Psoas muscle (tissue), 8 donors: ENCODE measurements around the gene TUFM. TPM values are rescaled to one million over a fixed set of nuclear protein-coding genes. Genes with fewer than 3 reads are reported as not detected.

Source experiments
- ATAC-seq, 4 donors: fragments of 200-7000 bp; cut with Tn5 transposase; one replicate each; pipeline ENCODE4 v1.9.1; 2020; ENCODE audit warnings: moderate library complexity in 3 of 4, mild to moderate bottlenecking in 2 of 4
- DNase-seq, 2 donors: peaks; one replicate each; pipeline ENCODE4 v3.0.0-alpha.2; 2020
- H3K27ac ChIP-seq: fragments of 200-600 bp; one replicate; pipeline ENCODE4 v1.8.0; 2022
- H3K27me3 ChIP-seq, 3 donors: fragments of 200-600 bp in 1 of 3; one replicate each; pipeline versions ENCODE4 v1.6.1 to v1.8.0; 2013 to 2022; ENCODE audit warnings: low read length in 2 of 3, mild to moderate bottlenecking in 2 of 3, moderate library complexity in 1 of 3; ENCODE audit not compliant: insufficient read depth in 3 of 3
- H3K36me3 ChIP-seq, 2 donors: fragments of 200-600 bp in 1 of 2; one replicate each; pipeline versions ENCODE4 v1.6.1 to v1.8.0; 2013 to 2022; ENCODE audit warnings: low read depth in 1 of 2, mild to moderate bottlenecking in 1 of 2, moderate library complexity in 1 of 2; ENCODE audit not compliant: insufficient read depth in 1 of 2
- H3K4me1 ChIP-seq: fragments of 200-600 bp; one replicate; pipeline ENCODE4 v1.8.0; 2022
- H3K4me3 ChIP-seq: fragments of 200-600 bp; one replicate; pipeline ENCODE4 v1.8.0; 2022; ENCODE audit warnings: mild to moderate bottlenecking
- H3K9me3 ChIP-seq: fragments of 200-600 bp; one replicate; pipeline ENCODE4 v1.8.0; 2022
- WGBS, 3 donors: extraction: QIAGEN DNeasy Blood & Tissue Kit; methylation state at CpG; one replicate each; pipeline versions ENCODE4 v1.1.6 to v1.1.7; 2013; 5-methylcytosine and 5-hydroxymethylcytosine counted together
- intact Hi-C, 2 donors: fragments of 100-400 bp; cut with DNase I; formaldehyde crosslinking; loops; one replicate each; pipeline versions ENCODE4 v1.11.0 to v1.14.2; 2022
- polyA plus RNA-seq, 3 donors: library from polyadenylated mRNA; stranded (reverse); fragments of 200-250 nt; gene quantifications; one replicate each; pipeline ENCODE4 v1.2.3, GENCODE V29; 2013
- total RNA-seq, 4 donors: library from RNA; stranded (reverse); fragmentation: NEBNext Ultra II Directional in 2 of 4; extraction: Animal tissue kit (Norgen Biotek cat#: 25700) in 2 of 4; gene quantifications; one replicate each; pipeline versions ENCODE4 v1.2.1 to v1.2.4, GENCODE V29; 2021 to 2023
- TF ChIP-seq, protein P1 (sequence below): fragments of 200-600 bp; IDR thresholded peaks from one replicate; pipeline ENCODE4 v1.8.0; 2022; ENCODE audit warnings: antibody characterized with exemption
- donor health status: healthy with polysubstance abuse.
- donor health status: DM: no; HTN: no; CAD: no; lungs with moderate emphysema.
- donor health status: Bipolar disorder and iron deficiency.
- donor health status: healthy.
- donor health status: DM: yes; HTN: yes; CAD: no.
- donor health status: DM: no; HTN: no; CAD: no.
- donor health status: DM: no; HTN: no; CAD: no.
- donor health status: DM: yes; HTN: yes; CAD: no.

Gene TUFM
- total and polyA plus RNA-seq, 7 donors = 155 to 355 (median 211) TPM

DNA sequence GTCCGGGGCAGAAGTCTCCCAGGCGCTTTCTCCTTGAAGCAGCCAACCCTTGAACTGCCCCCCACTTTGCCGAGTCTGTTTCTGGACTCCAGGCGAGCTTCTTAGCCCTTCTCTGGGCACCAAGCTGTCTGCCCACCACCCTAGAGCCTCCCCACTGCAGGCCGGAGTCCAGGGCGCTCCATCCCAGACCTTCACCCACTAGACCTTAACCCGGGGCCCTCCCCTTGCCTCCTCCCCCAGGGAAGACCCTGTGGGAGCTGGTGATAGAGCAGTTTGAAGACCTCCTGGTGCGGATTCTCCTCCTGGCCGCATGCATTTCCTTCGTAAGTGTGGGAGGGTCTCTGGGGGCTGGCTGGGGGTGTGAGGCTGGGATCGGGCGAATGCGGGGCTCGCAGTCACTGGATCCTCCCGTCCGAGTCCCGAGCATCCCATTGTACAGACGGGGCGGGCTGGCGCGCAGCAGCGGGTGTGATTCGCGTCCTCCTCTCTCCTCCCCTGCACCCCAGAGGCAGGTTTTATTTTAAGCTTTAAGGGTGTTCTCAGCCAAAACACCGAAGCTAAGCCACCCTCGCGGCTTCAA is 33.2 kb upstream of the TUFM start:
- intact Hi-C loops = no loop called here
- H3K9me3 ChIP-seq = no peaks in the 10 kb centered on the region
- peaks cover 0 to 11% of the 10 kb centered on the region in 2 donors for H3K36me3 ChIP-seq
- DNase-seq = no peak
- peaks cover 43% of the 10 kb centered on the region for H3K4me1 ChIP-seq
- 1 to 2% (median 1%) methylated on average over 22 to 27 of the region's 27 CpGs for WGBS, 3 donors
- H3K27me3 ChIP-seq = no peaks in the 10 kb centered on the region
- TF ChIP-seq, protein P1, sequence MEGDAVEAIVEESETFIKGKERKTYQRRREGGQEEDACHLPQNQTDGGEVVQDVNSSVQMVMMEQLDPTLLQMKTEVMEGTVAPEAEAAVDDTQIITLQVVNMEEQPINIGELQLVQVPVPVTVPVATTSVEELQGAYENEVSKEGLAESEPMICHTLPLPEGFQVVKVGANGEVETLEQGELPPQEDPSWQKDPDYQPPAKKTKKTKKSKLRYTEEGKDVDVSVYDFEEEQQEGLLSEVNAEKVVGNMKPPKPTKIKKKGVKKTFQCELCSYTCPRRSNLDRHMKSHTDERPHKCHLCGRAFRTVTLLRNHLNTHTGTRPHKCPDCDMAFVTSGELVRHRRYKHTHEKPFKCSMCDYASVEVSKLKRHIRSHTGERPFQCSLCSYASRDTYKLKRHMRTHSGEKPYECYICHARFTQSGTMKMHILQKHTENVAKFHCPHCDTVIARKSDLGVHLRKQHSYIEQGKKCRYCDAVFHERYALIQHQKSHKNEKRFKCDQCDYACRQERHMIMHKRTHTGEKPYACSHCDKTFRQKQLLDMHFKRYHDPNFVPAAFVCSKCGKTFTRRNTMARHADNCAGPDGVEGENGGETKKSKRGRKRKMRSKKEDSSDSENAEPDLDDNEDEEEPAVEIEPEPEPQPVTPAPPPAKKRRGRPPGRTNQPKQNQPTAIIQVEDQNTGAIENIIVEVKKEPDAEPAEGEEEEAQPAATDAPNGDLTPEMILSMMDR = no peak
- peak overlapping the region; percentile 88 for H3K27ac ChIP-seq
- ATAC-seq = peak; percentile 0 to 4 (median 1)
- peak overlapping the region; percentile 83 for H3K4me3 ChIP-seq

DNA sequence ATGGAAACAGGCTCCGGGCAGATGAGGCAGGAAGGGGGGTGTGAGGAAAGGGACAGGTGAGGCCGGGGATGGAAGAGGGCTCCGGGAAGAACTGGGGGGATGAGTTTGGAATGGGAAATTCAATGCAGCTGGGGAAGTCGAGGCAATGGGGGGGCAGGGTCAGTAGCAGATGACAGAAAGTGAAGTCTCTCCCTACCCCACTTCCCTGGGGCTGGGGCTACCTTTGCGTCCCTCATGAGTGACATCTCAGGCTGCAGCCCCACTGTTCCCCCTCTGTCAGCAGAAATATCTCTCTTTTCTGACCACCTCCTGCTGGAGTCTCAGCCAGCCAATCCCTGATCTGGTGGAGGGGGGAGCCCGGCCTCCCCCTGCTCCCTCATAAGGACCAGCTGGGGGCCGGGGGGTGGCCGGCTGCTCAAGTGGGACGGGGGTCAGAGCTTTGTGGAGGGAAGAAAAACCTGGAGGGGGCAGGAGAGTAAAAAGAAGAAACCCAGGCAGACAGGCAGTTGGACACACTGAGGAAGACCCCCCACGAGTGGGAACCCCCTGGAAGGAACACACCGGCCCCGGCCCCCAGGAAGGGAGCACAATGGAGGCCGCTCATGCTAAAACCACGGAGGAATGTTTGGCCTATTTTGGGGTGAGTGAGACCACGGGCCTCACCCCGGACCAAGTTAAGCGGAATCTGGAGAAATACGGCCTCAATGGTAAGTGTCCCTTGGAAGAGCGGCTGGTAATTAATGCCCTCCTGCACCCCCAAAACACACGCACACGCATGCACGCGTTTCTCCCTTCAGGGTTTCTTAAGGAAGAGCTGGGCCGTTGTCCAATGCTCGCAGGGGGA is 32.2 kb upstream of the TUFM start, which contains the start of gene ATP2A1:
Gene ATP2A1, plus strand, starts transcription at position 406 of the 844 bp plus-strand sequence. Its CDS starts 184 bp downstream, at position 590.
- H3K27me3 ChIP-seq = no peaks in the 10 kb centered on the region
- H3K36me3 ChIP-seq = peaks cover 0 to 15% of the 10 kb centered on the region in 2 donors
- ATAC-seq (peak in 1 of 4 donors; percentile 9), DNase-seq (peak in 1 of 2 donors; percentile 69)
- intact Hi-C loops = no loop called here
- WGBS, 3 donors = 28 to 47% (median 38%) methylated on average over 24 to 25 of the region's 25 CpGs
- H3K4me3 ChIP-seq = peak within 1 kb of the TSS; percentile 83
- TF ChIP-seq, protein P1 = no peak
- peaks cover 42% of the 10 kb centered on the region for H3K4me1 ChIP-seq
- no peaks in the 10 kb centered on the region for H3K9me3 ChIP-seq
- peak within 1 kb of the TSS; percentile 88 for H3K27ac ChIP-seq

DNA sequence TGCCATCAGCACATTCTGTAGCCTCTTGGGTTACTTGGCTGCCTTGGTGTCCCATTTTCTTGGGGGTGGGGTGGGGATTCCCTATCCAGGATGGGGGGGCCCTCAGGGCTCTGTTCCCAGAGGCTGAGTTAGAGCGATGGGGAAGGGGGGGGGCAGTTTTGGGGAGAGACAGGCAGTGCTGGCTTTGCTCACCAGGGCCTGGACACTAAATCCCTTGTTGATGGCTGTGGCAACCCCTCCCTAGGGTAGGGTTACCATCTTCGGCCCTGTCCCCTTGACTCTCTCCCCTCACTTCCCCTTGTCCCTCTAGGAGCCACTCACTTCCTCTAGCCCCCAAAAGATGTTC is 31.5 kb upstream of the TUFM start:
- Histone ChIP-seq H3K36me3 (peaks cover 0 to 21% of the 10 kb centered on the region in 2 donors), H3K4me1 (peaks cover 35% of the 10 kb centered on the region), H3K27me3 (no peaks in the 10 kb centered on the region), H3K27ac (peak overlapping the region; percentile 88), H3K9me3 (no peaks in the 10 kb centered on the region), H3K4me3 (peak overlapping the region; percentile 83)
- peak in 1 of 2 donors; percentile 79 for DNase-seq
- intact Hi-C loops = no loop called here
- WGBS, 3 donors = 7 to 28% (median 14%) methylated on average over 1 to 2 of the region's 2 CpGs
- ATAC-seq = peak in 2 of 4 donors; percentile 22 to 37
- TF ChIP-seq, protein P1 = no peak

DNA sequence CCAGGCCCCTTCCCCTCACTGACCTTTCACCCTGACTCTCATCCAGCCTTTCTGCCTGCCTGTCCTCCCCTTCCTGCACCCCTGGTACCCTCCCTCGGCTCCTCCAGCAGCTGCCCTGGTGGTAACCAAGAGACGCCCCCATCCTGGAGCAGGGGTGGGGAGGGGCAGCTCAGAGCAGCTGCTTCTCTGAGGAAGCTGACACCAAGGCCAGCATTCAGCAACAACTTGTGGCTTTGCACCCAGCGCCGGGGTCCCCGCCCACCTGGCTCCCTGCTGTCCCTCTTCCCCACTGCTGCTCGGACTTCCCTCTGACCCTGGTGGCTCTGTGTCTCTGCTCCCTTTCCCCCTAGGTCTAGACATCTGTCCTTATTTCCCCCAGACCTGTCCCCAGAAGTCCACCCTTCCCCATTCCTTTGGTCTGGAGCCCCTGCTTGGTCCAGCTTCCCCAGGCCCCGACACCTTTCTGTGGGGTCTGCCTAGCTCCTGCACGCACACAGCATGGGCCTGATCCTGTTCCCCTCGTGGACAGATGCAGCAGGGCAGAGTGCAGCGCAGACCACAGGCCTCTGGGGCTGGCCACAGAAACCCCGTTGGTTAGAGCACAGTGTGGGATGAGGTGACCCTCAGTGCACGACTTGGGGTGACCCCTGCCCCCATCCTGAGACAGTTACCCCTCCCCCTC is 31.0 kb upstream of the TUFM start:
- TF ChIP-seq, protein P1 = no peak
- DNase-seq = no peak
- WGBS, 3 donors = 27 to 36% (median 28%) methylated on average over 12 of the region's 12 CpGs
- peak overlapping the region; percentile 22 for H3K4me3 ChIP-seq
- intact Hi-C loops = no loop called here
- H3K27ac ChIP-seq = peak overlapping the region; percentile 88
- peak in 2 of 4 donors; percentile 11 to 12 for ATAC-seq
- H3K27me3 ChIP-seq = no peaks in the 10 kb centered on the region
- H3K9me3 ChIP-seq = no peaks in the 10 kb centered on the region
- H3K36me3 ChIP-seq = peaks cover 0 to 27% of the 10 kb centered on the region in 2 donors
- H3K4me1 ChIP-seq = peaks cover 33% of the 10 kb centered on the region
